HG03135 (cell line): ENCODE results near the gene TPCN2.

Experiments used
- ATAC-seq: cut with Tn5 transposase; IDR thresholded peaks from one replicate; pipeline ENCODE4 v1.9.1; 2021; ENCODE audit warnings: mild to moderate bottlenecking, moderate library complexity; ENCODE audit not compliant: unreplicated experiment

The TPCN2 gene

DNA sequence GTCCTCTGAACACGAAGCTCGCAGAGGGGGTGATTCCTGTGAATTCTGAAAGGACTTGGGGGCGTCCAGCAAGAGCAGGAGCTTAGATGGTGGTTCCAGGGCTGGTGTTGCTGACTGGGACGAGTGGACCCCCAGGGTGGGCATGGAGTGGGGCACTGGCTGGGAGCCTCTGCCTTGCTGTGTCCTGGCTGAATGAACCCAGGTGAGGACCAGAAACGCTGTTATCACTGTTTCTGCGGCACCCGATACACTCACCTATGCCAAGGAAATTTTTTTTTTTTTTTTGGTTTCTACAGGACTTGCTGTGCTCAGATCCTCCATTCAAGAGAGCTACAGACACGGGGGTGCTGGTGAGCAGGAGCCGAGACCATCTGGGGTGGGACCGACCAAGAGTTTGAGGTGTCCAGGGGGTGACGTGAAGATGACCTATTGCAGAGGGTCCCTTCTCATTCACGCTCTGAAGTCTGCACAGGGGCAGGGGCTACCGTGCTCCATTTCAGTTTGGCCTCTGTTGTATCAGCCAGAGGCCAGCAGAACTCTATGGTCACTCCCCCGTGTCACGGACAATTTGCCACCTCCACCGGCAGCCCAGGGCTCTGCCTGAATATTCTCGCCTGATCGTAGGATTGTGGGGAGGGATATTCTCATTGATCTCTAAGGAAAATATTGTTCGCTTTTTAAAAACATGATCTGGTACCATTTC lies 110.6 kb downstream of the TPCN2 start:
- no peak for ATAC-seq

DNA sequence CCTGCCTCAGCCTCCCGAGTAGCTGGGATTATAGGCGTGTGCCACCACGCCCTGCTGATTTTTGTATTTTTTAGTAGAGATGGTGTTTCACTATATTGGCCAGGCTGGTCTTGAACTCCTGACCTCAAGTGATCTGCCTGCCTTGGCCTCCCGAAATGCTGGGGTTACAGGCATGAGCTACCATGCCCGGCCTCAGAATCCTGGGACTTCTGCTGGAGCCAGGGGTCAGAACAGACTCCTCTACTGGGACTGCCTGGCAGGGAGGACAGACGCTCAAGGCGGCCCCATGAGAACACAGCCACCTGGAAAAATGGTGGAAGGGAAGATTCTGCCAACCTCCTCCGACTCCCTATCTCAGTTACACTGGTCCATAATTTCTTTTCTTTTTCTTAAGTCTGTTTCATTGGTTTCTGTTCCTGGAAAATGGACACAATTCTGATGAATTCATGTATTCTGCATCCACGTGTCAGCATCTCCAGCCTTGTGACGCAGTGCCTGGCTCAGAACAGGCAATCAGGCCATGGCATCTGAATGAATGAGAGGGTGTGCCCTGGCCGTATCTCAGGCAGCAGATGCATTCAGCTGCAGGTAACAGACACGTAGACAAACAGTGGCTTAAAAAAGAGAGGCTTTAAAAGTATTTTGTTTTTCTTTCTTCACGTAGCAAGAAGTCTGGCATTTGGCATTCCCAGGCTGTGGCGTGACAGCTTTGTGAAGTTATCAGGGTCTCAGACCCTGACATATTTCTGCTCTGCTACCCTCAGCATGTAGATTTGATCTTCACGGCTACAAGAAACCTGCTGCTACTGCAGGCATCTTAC lies 111.8 kb downstream of the TPCN2 start:
- ATAC-seq = no peak

DNA sequence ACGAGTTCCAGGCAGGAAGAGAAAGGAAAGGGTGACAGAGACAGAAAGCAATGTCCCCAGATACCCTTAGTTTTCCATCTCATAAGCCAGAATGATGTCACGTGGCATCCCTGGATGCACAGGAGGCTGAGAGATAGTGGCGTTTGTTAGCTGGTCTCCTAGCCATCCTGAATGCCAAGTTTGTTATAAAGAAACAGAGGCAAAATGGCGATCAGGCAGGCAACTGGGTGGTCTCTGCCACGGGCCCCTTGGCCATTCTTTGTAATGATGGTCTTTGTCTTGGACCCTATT lies 112.3 kb downstream of the TPCN2 start:
- ATAC-seq = no peak

DNA sequence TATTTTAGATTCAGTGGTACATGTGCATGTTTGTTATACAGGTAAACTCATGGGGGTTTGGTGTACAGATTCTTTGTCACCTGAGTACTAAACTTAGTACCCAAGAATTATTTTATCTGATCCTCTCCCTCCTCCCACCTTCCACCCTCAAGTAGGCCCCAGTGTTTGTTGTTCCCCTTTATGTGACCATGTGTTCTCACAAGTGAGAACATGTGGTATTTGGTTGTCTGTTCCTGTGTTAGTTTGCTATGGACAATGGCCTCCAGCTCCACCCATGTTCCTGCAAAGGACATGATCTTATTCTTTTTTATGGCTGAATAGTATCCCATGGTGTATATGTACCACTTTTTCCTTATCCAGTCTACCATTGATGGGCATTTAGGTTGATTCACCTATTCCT lies 113.8 kb downstream of the TPCN2 start:
- no peak for ATAC-seq

DNA sequence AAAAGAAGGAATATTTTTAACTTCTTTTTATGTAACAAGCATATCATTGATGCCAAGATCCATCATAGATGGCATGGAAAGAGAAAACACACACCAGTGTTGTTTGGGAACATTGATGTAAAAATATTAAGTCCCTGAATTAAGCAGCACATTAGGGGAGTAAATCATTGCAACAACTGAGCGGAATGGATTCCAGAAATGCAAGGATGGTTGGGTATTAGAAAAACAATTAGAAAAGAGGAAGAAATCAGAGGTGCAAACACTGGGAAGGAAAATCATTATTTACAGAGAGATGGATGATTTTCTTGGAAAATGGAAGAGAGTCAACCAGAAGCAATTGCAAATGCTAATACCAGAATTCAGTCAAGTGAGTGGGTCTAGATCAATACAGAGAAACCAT lies 115.1 kb downstream of the TPCN2 start:
- no peak for ATAC-seq

DNA sequence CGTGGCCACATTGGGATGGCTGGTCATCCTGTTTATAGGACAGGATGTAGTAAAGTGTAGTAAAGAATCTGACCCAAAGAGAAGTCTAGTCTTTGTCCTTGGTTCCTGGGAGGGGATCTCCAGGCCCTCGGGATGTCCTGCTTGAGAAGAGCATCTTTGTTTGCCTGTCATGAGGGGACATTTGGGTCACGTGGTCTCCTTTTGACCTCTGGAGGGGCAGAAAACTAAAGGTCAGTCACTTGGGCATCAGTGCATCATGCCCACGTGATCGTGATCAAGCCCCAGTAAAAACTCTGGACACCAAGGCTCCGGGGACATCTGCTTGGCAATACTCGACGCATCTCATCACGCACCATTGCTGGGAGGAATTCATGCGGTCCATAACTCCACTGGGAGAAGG lies 116.1 kb downstream of the TPCN2 start:
- ATAC-seq = no peak

DNA sequence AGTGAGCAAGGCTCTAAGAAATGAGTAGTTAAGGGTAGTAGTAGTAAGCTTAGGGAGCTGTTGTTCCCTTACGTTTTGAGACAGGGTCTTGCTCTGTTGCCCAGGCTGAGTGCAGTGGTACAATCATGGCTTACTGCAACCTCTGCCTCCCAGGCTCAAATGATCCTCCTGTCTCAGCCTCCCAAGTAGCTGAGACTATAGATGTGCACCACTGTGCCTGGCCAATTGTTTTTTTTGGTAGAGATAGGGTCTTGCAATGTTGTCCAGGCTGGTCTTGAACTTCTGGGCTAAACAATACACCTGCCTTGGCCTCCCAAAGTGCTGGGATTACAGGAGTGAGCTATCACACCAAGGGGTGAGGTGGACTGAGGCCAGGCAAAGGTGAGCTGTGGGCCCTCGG lies 117.0 kb downstream of the TPCN2 start:
- no peak for ATAC-seq

DNA sequence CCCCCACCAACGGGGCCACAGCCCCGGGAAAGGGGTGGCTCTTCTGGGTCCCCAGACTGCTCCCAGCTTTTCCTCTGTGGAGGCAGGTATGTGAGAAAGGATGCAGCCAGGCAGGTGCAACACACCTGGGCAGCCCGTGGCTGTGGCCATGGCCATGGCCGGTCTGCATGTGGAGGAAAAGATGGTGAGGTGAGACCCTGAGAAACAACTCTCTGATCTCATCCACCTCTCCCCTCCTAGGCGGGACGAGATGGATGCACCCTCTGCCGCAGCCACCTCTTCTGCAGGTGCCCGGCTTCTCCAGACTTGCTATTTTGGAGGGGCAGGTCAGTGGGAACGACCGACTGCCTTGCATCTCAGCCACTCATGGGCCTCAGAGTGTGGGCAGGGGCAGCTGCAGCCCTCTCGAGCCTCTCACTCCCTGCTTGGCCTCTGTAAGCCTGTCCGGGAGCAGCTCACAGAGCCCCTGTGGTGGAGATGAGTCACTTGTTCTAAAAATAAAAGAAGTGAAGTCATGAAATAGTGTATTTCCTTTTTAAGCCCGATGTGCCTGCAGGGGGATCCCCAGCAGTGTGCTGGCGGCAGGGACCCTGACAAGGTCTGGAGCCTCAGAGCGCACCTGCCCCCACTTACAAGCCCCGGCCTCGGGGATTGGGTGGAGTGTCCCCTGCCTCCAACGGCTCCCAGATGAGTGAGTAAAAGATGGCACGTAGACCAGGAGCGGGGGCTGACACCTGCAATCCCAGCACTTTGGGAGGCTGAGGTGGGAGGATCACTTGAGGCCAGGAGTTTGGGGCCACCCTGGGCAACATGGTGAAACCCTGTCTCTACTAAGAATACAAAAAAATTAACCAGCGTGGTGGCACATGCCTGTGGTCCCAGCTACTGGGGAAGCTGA lies 117.7 kb downstream of the TPCN2 start:
- ATAC-seq = peak; percentile 83

DNA sequence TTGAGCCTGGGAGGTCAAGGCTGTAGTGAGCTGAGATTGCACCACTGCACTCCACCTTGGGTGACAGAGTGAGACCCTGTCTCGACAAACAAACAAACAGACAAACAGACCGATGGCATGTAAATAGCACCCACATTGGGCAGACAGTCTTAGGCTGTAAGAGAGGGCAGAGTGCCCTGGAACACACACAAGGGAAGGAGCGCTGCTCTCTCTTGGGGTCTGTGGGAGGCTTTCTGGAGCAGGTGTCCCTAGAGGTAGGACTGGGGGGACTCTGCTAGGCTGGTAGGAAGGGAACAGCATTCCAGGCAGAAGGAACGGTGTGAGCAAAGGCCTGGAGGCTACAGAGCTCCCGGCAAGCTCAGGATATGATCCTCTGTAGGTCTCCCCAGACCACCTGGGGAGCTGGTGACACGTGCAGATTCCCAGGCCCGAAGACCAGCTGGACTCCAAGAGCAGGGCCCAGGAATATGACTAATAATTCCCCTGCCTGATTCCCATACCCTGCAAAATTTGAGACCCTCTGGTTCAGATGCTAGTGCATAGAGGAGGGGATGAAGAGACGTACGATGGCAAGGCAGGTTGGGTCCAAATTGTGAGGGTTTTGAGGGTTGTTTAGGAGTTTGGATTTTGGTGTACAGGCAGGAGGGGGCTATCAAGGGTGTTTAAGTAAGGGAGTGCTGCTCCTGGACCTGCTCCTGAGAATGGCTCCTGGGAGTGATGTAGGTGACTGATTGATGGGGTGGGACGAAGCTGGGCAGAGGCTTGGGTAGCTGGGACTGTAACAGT lies 118.6 kb downstream of the TPCN2 start:
- no peak for ATAC-seq

DNA sequence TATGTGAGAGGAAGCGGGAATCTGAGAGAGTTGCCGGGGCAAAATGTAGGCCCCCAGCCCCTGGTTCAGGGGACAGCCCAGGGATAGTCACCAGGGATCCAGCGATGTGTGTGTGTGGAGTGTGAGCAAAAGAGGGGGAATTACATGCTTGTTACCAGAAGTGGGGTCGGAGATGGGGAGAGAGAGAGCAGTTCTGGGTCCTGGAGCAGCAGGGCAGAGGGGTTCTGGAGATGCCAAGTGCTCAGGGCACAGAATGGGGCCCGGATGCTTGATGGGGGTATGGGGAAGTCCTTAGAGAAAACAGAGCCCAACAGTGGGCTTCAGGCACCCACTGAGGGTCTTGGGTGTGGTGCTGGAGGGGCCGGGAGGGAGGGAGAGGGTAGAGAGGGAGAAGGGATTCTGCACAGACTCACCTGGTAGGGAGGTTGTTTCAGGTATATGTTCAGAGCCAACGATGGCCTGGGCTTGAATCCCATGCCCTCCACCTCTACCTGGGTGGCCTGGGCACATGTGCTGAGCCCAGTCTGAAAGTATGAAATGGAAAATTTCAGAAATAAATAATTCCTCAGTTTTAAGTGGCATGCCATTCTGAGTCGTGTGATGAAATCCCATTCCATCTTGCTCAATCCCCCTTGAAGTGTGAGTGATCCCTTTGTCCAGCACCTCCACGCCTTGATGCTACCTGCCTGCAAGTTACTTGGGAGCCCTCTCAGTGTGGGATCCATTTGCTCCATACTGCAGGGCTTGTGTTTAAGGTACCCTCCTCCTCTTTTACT lies 119.4 kb downstream of the TPCN2 start:
- ATAC-seq = no peak

DNA sequence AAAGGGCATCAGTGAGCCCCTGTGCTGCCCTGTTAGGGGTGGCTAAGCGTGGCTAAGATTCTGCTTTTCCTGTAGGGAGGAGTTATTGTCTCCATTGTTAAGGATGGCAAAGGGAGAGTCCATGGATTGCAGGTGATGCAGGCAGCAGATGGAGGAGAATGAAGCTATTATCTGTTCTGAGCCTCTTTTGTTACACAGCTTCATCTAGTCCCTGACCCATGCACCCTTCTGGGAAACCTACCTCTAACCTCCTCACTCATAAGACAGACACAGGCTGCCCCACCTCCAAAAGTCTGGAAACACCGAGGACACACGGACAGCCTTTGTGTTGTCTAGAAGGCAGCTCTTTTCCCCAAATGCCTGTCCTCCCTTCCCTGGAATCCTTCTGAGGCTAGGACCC lies 120.7 kb downstream of the TPCN2 start:
- ATAC-seq = no peak

DNA sequence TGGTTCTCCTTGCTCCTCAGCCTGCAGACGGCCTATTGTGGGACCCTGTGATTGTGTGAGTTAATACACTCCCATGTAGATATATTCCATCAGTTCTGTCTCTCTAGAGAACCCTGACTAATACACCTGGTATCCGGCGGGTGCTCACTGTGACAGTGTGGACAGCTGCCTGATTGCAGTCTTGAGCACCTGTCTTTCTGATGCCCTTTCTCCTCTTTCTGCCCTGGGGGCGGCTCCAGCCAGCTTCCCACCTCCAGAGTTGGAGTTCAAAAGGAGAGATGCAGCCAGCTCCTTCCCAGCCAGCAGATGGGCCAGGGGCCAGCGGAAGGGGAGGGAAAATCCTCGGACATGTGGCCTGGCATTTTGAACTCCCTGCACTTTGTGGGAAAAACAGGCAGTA lies 122.0 kb downstream of the TPCN2 start:
- ATAC-seq = no peak

DNA sequence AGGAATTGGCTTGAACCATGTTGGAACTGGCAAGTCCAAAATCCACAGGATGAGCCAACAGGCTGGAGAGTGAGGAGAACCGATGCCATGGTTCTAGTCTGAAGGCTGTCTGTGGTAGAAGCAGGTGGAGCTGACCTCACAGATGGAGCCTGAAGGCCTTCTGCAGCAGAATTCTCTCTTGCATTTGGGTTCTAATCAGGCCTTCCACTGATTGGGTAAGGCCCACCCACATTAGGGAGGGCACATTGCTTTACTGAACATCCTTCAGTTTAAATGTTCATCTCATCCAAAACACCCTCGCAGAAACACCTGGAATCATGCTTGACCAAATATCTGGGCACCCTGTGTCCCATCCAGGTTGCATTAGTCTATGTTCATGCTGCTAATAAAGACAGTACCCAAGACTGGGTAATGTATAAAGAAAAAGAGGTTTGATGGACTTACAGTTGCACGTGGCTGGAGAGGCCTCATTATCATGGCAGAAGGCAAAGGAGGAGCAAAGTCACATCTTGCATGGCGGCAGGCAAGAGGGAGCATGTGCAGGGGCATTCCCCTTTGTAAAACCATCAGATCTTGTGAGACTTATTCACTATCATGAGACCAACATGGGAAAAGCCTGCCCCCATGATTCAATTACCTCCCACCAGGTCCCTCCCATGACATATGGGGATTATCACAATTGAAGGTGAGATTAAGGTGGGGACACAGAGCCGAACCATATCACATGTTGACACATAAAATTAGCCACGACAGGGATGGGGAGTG lies 122.9 kb downstream of the TPCN2 start:
- ATAC-seq = no peak

DNA sequence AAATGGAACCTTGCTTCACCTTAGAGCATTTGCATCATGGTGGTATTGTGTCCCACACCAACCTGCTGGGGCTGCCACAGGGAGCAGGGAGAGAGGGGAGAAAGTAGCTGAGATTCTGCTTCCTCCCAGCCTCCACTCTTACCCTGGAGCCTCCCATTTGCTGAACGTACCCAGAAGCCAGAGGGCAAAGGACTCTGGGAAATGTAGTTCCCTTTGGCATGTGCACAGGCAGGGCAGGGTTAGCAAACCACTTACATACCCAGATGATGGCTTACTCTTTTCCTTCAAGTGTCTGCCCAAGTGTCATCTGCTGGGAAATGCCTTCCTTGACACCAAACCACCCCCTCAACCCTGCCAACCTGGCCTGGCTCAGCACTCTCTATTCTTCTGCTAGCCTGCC lies 123.9 kb downstream of the TPCN2 start:
- ATAC-seq = no peak

DNA sequence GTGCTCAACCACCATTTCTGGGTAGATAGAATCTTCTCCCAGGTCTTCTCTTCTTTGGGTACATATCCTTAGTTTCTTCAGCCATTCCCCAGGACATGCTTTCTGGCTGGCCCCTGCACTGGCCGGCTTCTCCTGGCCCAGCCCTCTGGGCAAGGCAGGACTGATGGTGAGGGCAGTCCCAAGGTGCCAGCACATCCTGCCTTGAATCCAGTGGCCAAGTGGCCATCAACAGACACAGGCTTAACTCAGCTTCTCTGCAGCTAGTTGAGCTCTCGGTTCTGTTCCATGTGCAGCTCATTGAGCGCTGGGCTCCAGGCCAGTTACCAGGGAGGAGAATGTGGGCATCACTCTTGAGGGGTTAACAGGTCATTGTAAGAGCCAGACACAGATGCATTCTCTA lies 124.6 kb downstream of the TPCN2 start:
- no peak for ATAC-seq

DNA sequence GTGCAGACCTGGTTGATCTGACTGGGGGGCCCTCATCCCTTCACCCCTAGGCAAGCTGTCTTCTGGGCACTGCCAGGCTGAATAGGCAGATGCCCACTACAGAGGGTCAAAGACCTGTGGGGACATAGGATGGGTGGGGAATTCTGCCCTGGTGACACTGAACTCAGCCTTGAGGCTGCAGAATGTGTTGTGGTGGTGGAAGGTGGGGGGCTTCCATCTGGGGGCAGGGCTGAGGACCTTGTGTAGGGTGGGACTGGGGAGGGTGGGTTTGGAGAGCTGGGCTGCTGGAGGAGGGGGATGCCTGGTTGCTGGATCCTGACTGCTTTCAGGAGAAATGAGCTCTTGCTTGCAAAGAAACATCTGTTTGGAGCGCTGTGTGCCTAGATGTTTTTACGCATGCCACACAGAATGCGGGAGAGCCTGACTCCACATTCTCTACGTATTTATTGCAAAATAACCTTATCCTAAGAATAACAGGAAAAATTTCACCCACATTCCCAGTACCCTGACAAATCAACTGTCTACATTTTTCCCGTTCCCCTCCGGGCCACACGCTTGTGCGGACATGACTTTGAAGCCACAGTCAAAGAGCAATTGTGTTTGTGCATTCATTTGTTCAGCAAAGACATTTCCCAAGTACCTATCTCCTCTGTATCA lies 125.3 kb downstream of the TPCN2 start:
- ATAC-seq = no peak

DNA sequence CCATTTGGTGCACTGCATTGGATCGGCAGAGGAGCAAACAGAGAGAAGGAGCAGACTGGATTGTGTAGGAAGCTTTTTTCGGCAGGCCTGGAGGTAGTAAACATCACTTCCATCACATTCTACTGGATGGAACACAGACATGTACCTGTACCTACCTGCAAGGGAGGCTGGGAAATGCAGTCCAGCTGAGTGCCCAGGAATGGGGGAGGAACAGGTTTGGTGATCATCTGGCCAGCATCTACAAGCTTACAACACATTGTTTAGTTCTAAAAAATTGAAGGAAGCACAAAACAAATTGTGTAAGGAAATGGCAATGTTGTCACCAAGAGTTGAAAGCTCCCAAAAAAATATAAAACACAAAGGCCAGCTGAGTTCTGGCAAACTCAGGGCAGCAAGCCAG lies 126.1 kb downstream of the TPCN2 start:
- ATAC-seq = no peak

DNA sequence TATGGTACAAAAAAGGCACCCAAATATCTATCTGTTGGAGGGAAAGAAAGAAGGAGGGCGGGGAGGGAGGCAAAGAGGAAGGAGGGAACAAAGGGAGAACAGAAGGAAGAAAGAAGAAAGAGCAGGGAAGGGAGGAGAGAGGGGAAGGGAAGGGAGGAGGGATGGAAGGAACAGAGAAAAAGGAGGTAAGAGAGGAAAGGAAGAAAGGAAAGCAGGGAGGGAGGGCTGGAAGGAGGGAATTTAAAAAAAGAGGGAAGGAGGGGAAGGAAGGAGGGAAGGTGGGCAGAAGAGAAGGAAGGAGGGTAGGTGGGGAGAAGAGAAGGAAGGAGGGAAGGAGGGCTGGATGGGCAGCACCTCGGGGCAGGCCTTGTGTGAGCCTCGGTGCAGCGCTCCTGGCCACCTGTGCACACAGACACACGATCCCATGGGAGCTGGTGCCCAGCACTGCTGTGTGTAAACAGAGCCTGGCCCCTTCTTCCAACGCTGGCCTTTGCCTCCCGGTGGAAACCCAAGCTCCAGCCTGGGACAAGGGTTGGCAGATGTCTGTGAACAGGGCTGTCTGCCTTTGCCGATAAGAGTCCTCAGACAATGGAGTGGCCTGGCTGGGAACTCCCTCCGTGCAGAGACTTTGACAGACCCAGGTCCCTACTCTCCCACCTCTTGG lies 130.2 kb downstream of the TPCN2 start:
- ATAC-seq = no peak
